HepG2 (cell line): Measurements from ENCODE around the gene PLCB1. TPM values are rescaled to one million over a fixed set of nuclear protein-coding genes. Genes with fewer than 3 reads are reported as not detected.

ENCODE experiments used
- ATAC-seq: fragments of 200-7000 bp; cut with Tn5 transposase; 3 replicates; pipeline ENCODE4 v1.9.1; 2020; ENCODE audit warnings: mild to moderate bottlenecking, moderate library complexity
- BruUV-seq: library from RNA; stranded (reverse); fragments of 400-500 nt; replicated peaks from 2 replicates; lab custom pipeline; 2021; lab: Mats Ljungman, UMichigan
- CTCF ChIA-PET: fragments of 300-600 bp; formaldehyde crosslinking; extraction: SDS; loops from one replicate; lab custom pipeline; 2021; ENCODE audit warnings: low total read pairs, inconsistent platforms, low intra/inter-chr PET ratio; lab: Yijun Ruan, JAX
- POLR2A ChIA-PET: fragments of 350-600 bp; sonication (Branson Sonifier 250); formaldehyde crosslinking; loops from one replicate; lab custom pipeline; 2020; ENCODE audit warnings: antibody characterized with exemption, inconsistent platforms; lab: Yijun Ruan, JAX
- DNase-seq: peaks from one replicate; pipeline ENCODE4 v3.0.0-alpha.2; 2015; ENCODE audit warnings: low spot score
- FAIRE-seq: peaks from 3 replicates; lab custom pipeline; 2011; peaks lifted over from hg19 to GRCh38; lab: Jason Lieb, UNC
- H2AFZ ChIP-seq: one replicate; pipeline ENCODE4 v1.6.1; 2011; ENCODE audit warnings: low read length, inconsistent platforms
- H3K27ac ChIP-seq: fragments of 300-600 bp; 3 replicates; pipeline ENCODE4 v1.8.0; 2011; ENCODE audit warnings: mixed run types, mild to moderate bottlenecking, mixed read lengths, low read length, inconsistent platforms; ENCODE audit not compliant: insufficient read depth; ENCODE audit errors: extremely low read length
- H3K27me3 ChIP-seq, 2 experiments: fragments of 200-600 bp in 1 of 2; 2 replicates in 1 of 2; 3 replicates in 1 of 2; pipeline versions ENCODE4 v1.6.0 to v1.8.0; 2011; ENCODE audit warnings: low read length in 2 of 2, mild to moderate bottlenecking in 2 of 2, moderate library complexity in 2 of 2, inconsistent platforms in 1 of 2; ENCODE audit not compliant: insufficient read depth in 2 of 2, control insufficient read depth in 1 of 2
- H3K36me3 ChIP-seq, 2 experiments: fragments of 200-600 bp in 1 of 2; replicated peaks in 1 of 2; 2 replicates in 1 of 2; 3 replicates in 1 of 2; pipeline versions ENCODE4 v1.5.1 to v1.8.0; 2011; ENCODE audit warnings: low read length in 2 of 2, inconsistent platforms in 1 of 2; ENCODE audit not compliant: insufficient read depth in 2 of 2, control insufficient read depth in 1 of 2
- H3K4me1 ChIP-seq: 2 replicates; pipeline ENCODE4 v1.5.1; 2012; ENCODE audit warnings: low read length, inconsistent platforms; ENCODE audit not compliant: insufficient read depth
- H3K4me2 ChIP-seq: 2 replicates; pipeline ENCODE4 v1.6.0; 2011; ENCODE audit warnings: low read depth, low read length, inconsistent platforms
- H3K4me3 ChIP-seq, 3 experiments: fragments of 200-600 bp in 1 of 3; sonication (generic), shearing (Covaris generic) in 1 of 3; replicated peaks in 1 of 3; 2 replicates each; pipeline ENCODE4 v1.5.1; 2011 to 2016; ENCODE audit warnings: low read length in 3 of 3, inconsistent platforms in 2 of 3, low read depth in 2 of 3, mild to moderate bottlenecking in 2 of 3, control low read depth in 1 of 3, mixed read lengths in 1 of 3; ENCODE audit not compliant: insufficient read depth in 1 of 3
- H3K79me2 ChIP-seq: one replicate; pipeline ENCODE4 v1.6.1; 2011; ENCODE audit warnings: low read length, inconsistent platforms; ENCODE audit not compliant: insufficient read depth
- H3K9ac ChIP-seq: 2 replicates; pipeline ENCODE4 v1.6.0; 2011; ENCODE audit warnings: mild to moderate bottlenecking, low read depth, low read length, inconsistent platforms; ENCODE audit not compliant: insufficient read depth
- H3K9me3 ChIP-seq: 2 replicates; pipeline ENCODE4 v1.5.1; 2012; ENCODE audit warnings: mild to moderate bottlenecking, low read length
- H4K20me1 ChIP-seq: 2 replicates; pipeline ENCODE4 v1.6.0; 2011; ENCODE audit warnings: inconsistent platforms, mild to moderate bottlenecking, low read length, moderate library complexity; ENCODE audit not compliant: insufficient read depth
- CREBL2 ChIP-seq: sonication (generic); formaldehyde crosslinking; IDR thresholded peaks from 2 replicates; pipeline ENCODE4 v1.8.1; 2023; ENCODE audit warnings: missing genetic modification reagents, mild to moderate bottlenecking, borderline replicate concordance
- FOXA3 ChIP-seq: IDR thresholded peaks from 2 replicates; pipeline ENCODE4 v1.6.1; 2016; ENCODE audit warnings: missing genetic modification reagents, missing compliant biosample characterization
- HDAC1 ChIP-seq: sonication (generic); formaldehyde crosslinking; IDR thresholded peaks from 2 replicates; pipeline ENCODE4 v1.5.1; 2020; ENCODE audit warnings: mild to moderate bottlenecking, missing genetic modification reagents
- HOXA7 ChIP-seq: sonication (generic); formaldehyde crosslinking; IDR thresholded peaks from 2 replicates; pipeline ENCODE4 v1.8.1; 2022; ENCODE audit warnings: mild to moderate bottlenecking, missing genetic modification reagents, moderate library complexity
- IRX3 ChIP-seq: sonication (generic); formaldehyde crosslinking; IDR thresholded peaks from 2 replicates; pipeline ENCODE4 v1.8.1; 2023; ENCODE audit warnings: mild to moderate bottlenecking, low read depth, missing genetic modification reagents, borderline replicate concordance
- JUN ChIP-seq: sonication (generic); formaldehyde crosslinking; IDR thresholded peaks from 2 replicates; pipeline ENCODE4 v1.4.0; 2020; ENCODE audit warnings: mild to moderate bottlenecking, missing genetic modification reagents
- KLF11 ChIP-seq: IDR thresholded peaks from 2 replicates; pipeline ENCODE4 v1.6.1; 2016; ENCODE audit warnings: missing compliant biosample characterization
- LBX2 ChIP-seq: sonication (generic); formaldehyde crosslinking; IDR thresholded peaks from 2 replicates; pipeline ENCODE4 v1.5.0; 2020; ENCODE audit warnings: missing genetic modification reagents, mild to moderate bottlenecking, borderline replicate concordance
- MED13 ChIP-seq: sonication (generic); formaldehyde crosslinking; IDR thresholded peaks from 2 replicates; pipeline ENCODE4 v1.5.0; 2020; ENCODE audit warnings: missing genetic modification reagents
- NFRKB ChIP-seq: fragments of 450-650 bp; IDR thresholded peaks from 2 replicates; pipeline ENCODE4 v1.6.1; 2017
- NKX3-1 ChIP-seq: sonication (generic); formaldehyde crosslinking; IDR thresholded peaks from 2 replicates; pipeline ENCODE4 v1.5.0; 2020; ENCODE audit warnings: missing genetic modification reagents
- RORA ChIP-seq: sonication (generic); formaldehyde crosslinking; IDR thresholded peaks from 2 replicates; pipeline ENCODE4 v1.5.0; 2020; ENCODE audit warnings: mild to moderate bottlenecking, missing genetic modification reagents, moderate library complexity
- SOX13 ChIP-seq, 3 experiments: fragments of 450-650 bp in 1 of 3; sonication (generic) in 1 of 3; formaldehyde crosslinking in 1 of 3; IDR thresholded peaks in 2 of 3; conservative IDR thresholded peaks in 1 of 3; 2 replicates each; pipeline versions ENCODE4 v1.5.0 to v1.6.1; 2016 to 2020; ENCODE audit warnings: antibody characterized with exemption in 1 of 3, mild to moderate bottlenecking in 1 of 3, missing compliant biosample characterization in 1 of 3, missing genetic modification reagents in 1 of 3, moderate library complexity in 1 of 3
- TBP ChIP-seq: sonication (generic); formaldehyde crosslinking; IDR thresholded peaks from 2 replicates; pipeline ENCODE4 v1.5.0; 2020; ENCODE audit warnings: missing genetic modification reagents
- ZKSCAN8 ChIP-seq: IDR thresholded peaks from 2 replicates; pipeline ENCODE4 v1.6.1; 2016; ENCODE audit warnings: borderline replicate concordance, missing genetic modification reagents, missing compliant biosample characterization
- ZMYM4 ChIP-seq: sonication (generic); formaldehyde crosslinking; IDR thresholded peaks from 2 replicates; pipeline ENCODE4 v1.8.1; 2023; ENCODE audit warnings: mild to moderate bottlenecking, missing genetic modification reagents
- ZNF337 ChIP-seq: sonication (generic); formaldehyde crosslinking; IDR thresholded peaks from 2 replicates; pipeline ENCODE4 v1.5.1; 2020; ENCODE audit warnings: missing genetic modification reagents, low read depth, mild to moderate bottlenecking, borderline replicate concordance
- ZNF503 ChIP-seq: sonication (generic); formaldehyde crosslinking; IDR thresholded peaks from 2 replicates; pipeline ENCODE4 v1.4.0; 2020; ENCODE audit warnings: missing genetic modification reagents
- ZNF567 ChIP-seq: sonication (generic); formaldehyde crosslinking; IDR thresholded peaks from 2 replicates; pipeline ENCODE4 v1.8.1; 2023; ENCODE audit warnings: mild to moderate bottlenecking, missing genetic modification reagents, borderline replicate concordance
- ZNF598 ChIP-seq: sonication (generic); formaldehyde crosslinking; IDR thresholded peaks from 2 replicates; pipeline ENCODE4 v1.5.1; 2020; ENCODE audit warnings: mild to moderate bottlenecking, missing genetic modification reagents, borderline replicate concordance
- WGBS: methylation state at CpG from one replicate; pipeline ENCODE4 v1.1.6; 2017; ENCODE audit warnings: low lambda C conversion rate; 5-methylcytosine and 5-hydroxymethylcytosine counted together
- in situ Hi-C: cut with HindIII; loops from 2 replicates; pipeline ENCODE4 v1.10.0; 2017; ENCODE audit warnings: low pct_unique_long_range_greater_than_20kb; ENCODE audit not compliant: extremely low pct_ligation_motif_present
- intact Hi-C: fragments of 100-400 bp; cut with micrococcal nuclease; formaldehyde crosslinking; loops from one replicate; pipeline ENCODE4 v1.10.0; 2022; ENCODE audit not compliant: unreplicated experiment
- polyA plus RNA-seq, 8 experiments: library from polyadenylated mRNA; depleted of rRNA in 3 of 8; stranded (reverse) in 7 of 8; unstranded in 1 of 8; fragments of >200 nt; fragmentation: Illumina TruSeq in 4 of 8; extraction: Trizol in 4 of 8; gene quantifications; 2 replicates each; pipeline versions ENCODE4 v1.2.1 to v1.2.3, GENCODE V29; 2011 to 2016; ENCODE audit warnings: low read depth in 4 of 8, missing spikeins in 1 of 8, mixed read lengths in 1 of 8; ENCODE audit not compliant: insufficient read depth in 1 of 8
- total RNA-seq, 5 experiments: library from RNA; depleted of rRNA; stranded (reverse); fragments of >200 nt; fragmentation: Illumina TruSeq; extraction: Trizol; gene quantifications; 2 replicates each; pipeline ENCODE4 v1.2.3, GENCODE V29; 2016; ENCODE audit warnings: low read depth in 1 of 5

PLCB1 gene
- total and polyA plus RNA-seq, 2 of the 13 experiments (the other 11 are each of a cell fraction or from before 2014, with no cell fraction given): 42.4 to 55.9 TPM

GRCh38 chr20:8783734-8784133, 651.7 kb downstream of the PLCB1 start:
- no peaks in the 10 kb centered on the region for H3K79me2 ChIP-seq
- H3K9ac ChIP-seq: no peak overlapping the region
- in situ Hi-C loops: loop anchor here (10.0 kb wide), 1 partner anchor 581 kb away; no protein-coding TSS in a partner anchor
- H3K4me2 ChIP-seq: no peak overlapping the region
- WGBS: 51% methylated on average over 1 of the region's 1 CpG
- ChIA-PET POLR2A (no interaction called here), CTCF (no interaction called here)
- intact Hi-C loops: no loop called here
- FAIRE-seq (no peak), ATAC-seq (no peak), DNase-seq (no peak)
- no peaks in the 10 kb centered on the region for H3K27me3 ChIP-seq
- peaks cover 8 to 28% of the 10 kb centered on the region in 2 experiments for H3K36me3 ChIP-seq
- H3K4me1 ChIP-seq: no peaks in the 10 kb centered on the region
- no TSS peak for BruUV-seq
- H3K27ac ChIP-seq: no peak overlapping the region
- H3K4me3 ChIP-seq: no peak overlapping the region
- TF ChIP-seq JUN (no peak), FOXA3 (CRISPR knock-in tag) (no peak), MED13 (no peak), CREBL2 (CRISPR knock-in tag) (no peak), NFRKB (no peak), IRX3 (CRISPR knock-in tag) (no peak), TBP (CRISPR knock-in tag) (no peak), ZNF337 (CRISPR knock-in tag) (no peak), NKX3-1 (no peak), RORA (CRISPR knock-in tag) (no peak), ZNF567 (CRISPR knock-in tag) (no peak), HOXA7 (no peak), LBX2 (CRISPR knock-in tag) (no peak), ZMYM4 (no peak), HDAC1 (CRISPR knock-in tag) (no peak), ZNF503 (no peak), SOX13 (IDR thresholded peaks at IDR 0.05) (no peak), SOX13 (CRISPR knock-in tag; conservative IDR thresholded peaks at IDR 0.05 in 1 of 2, IDR thresholded peaks at IDR 0.05 in 1 of 2) (no peak), KLF11 (CRISPR knock-in tag) (no peak), ZKSCAN8 (CRISPR knock-in tag) (no peak), ZNF598 (CRISPR knock-in tag) (no peak)
- H3K9me3 ChIP-seq: no peaks in the 10 kb centered on the region
- H4K20me1 ChIP-seq: no peaks in the 10 kb centered on the region
- no peak overlapping the region for H2AFZ ChIP-seq
